Right lobe of liver (tissue), 6 donors: Measurements from ENCODE around the gene BCAR3. TPM values are rescaled to one million over a fixed set of nuclear protein-coding genes. Genes with fewer than 3 reads are reported as not detected.
A peak's percentile ranks its signal among the peaks of the same experiment; 100 is the strongest.

Experiments
- ATAC-seq, 4 donors: fragments of 200-7000 bp; cut with Tn5 transposase; one replicate each; pipeline ENCODE4 v1.9.1; 2020; ENCODE audit warnings: mild to moderate bottlenecking in 4 of 4, moderate library complexity in 4 of 4
- DNase-seq, 3 donors: peaks; one replicate each; pipeline ENCODE4 v3.0.0-alpha.2; 2020
- H3K27ac ChIP-seq, 3 donors: fragments of 200-600 bp; one replicate each; pipeline ENCODE4 v1.8.0; 2022
- H3K27me3 ChIP-seq, 2 donors: fragments of 200-600 bp; one replicate each; pipeline ENCODE4 v1.8.0; 2022
- H3K36me3 ChIP-seq, 4 donors: fragments of 200-600 bp; sonication (generic) in 1 of 4; one replicate each; pipeline versions ENCODE4 v1.5.1 to v1.8.0; 2017 to 2022; ENCODE audit warnings: control low read depth in 1 of 4
- H3K4me1 ChIP-seq, 4 donors: fragments of 200-600 bp; sonication (generic) in 1 of 4; one replicate each; pipeline versions ENCODE4 v1.5.1 to v1.8.0; 2017 to 2022; ENCODE audit warnings: control low read depth in 1 of 4
- H3K4me3 ChIP-seq, 3 donors: fragments of 200-600 bp; one replicate each; pipeline ENCODE4 v1.8.0; 2022
- H3K9me3 ChIP-seq, 4 donors: fragments of 200-600 bp; sonication (generic) in 1 of 4; one replicate each; pipeline versions ENCODE4 v1.5.1 to v1.8.0; 2017 to 2022; ENCODE audit warnings: control low read depth in 1 of 4
- CTCF ChIP-seq, 4 donors: fragments of 200-600 bp in 3 of 4; fragments of 450-650 bp in 1 of 4; IDR thresholded peaks; one replicate each; pipeline versions ENCODE4 v1.5.1 to v1.8.0; 2016 to 2022; ENCODE audit warnings: antibody characterized with exemption in 4 of 4, mild to moderate bottlenecking in 2 of 4
- POLR2A ChIP-seq: fragments of 450-650 bp; IDR thresholded peaks from one replicate; pipeline ENCODE4 v1.6.1; 2017; ENCODE audit warnings: antibody characterized with exemption, mild to moderate bottlenecking
- WGBS: methylation state at CpG from one replicate; pipeline ENCODE4 v1.1.6; 2018; ENCODE audit warnings: low coverage, low lambda C conversion rate; ENCODE audit not compliant: insufficient coverage; ENCODE audit errors: missing lambda C conversion rate; 5-methylcytosine and 5-hydroxymethylcytosine counted together
- intact Hi-C, 2 donors: fragments of 100-400 bp; cut with DNase I; formaldehyde crosslinking; loops; one replicate each; pipeline versions ENCODE4 v1.11.2 to v1.14.1; 2022
- total RNA-seq, 6 experiments: library from RNA; depleted of rRNA in 2 of 6; stranded (reverse); fragments of >200 nt in 2 of 6; fragmentation: NEBNext Ultra II Directional in 3 of 6; extraction: Animal tissue kit (Norgen Biotek cat#: 25700) in 3 of 6; gene quantifications; one replicate each; pipeline versions ENCODE4 v1.1.0 to v1.2.4, GENCODE V29; 2016 to 2023
- donor health status: DM: no; HTN: yes; CAD: no.
- donor health status: DM: no; HTN: no; CAD: no.
- donor health status: DM: no; HTN: no; CAD: no.
- donor health status: DM: no; HTN: yes; CAD: no.
- donor health status: DM: no; HTN: yes; CAD: no.

Gene BCAR3
- total RNA-seq, 6 experiments from 2014 or later, result 7.6 to 19.8 (median 12.9) TPM

GRCh38 chr1:93601686-93602085 lies 80.0 kb downstream of the BCAR3 start:
- Histone ChIP-seq H3K4me3 (no peak overlapping the region), H3K36me3 (peaks cover 0 to 13% (median 0%) of the 10 kb centered on the region in 4 donors), H3K9me3 (no peaks in the 10 kb centered on the region), H3K27me3 (no peaks in the 10 kb centered on the region), H3K27ac (no peak overlapping the region), H3K4me1 (no peaks in the 10 kb centered on the region)
- 86% methylated on average over 1 of the region's 1 CpG for WGBS
- intact Hi-C loops, result no loop called here
- no peak for DNase-seq
- no peak for ATAC-seq
- no peak for TF ChIP-seq POLR2A
- no peak for TF ChIP-seq CTCF (IDR thresholded peaks at IDR 0.05)

DNA sequence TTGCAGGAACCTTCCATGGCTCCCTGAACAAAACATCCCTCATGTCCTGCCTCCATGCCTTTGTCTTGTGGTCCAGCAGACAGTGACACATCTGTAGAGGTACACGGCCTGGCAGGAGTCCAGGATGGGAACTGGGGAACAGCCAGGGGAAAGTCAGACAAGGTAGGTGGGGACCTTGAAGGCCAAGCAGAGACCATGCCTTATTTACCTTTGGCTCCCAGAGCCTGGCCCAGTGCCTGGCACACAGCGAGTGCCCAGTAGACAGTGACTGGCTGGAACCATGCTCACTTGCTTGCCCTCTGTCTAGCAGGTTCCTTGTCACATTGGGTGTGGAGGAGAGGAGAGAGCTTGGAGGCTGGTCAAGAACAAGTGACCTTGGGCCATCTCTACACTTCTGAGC lies 81.0 kb downstream of the BCAR3 start:
- peak in 1 of 3 donors; percentile 60 for DNase-seq
- Histone ChIP-seq H3K4me3 (no peak overlapping the region), H3K4me1 (peaks cover 0 to 4% (median 0%) of the 10 kb centered on the region in 4 donors), H3K27ac (no peak overlapping the region), H3K27me3 (no peaks in the 10 kb centered on the region), H3K36me3 (peaks cover 0 to 14% (median 0%) of the 10 kb centered on the region in 4 donors), H3K9me3 (no peaks in the 10 kb centered on the region)
- ATAC-seq, result peak; percentile 37 to 67 (median 52)
- intact Hi-C loops, result no loop called here
- TF ChIP-seq POLR2A (no peak), CTCF (IDR thresholded peaks at IDR 0.05) (no peak)
- 29% methylated on average over 2 of the region's 2 CpGs for WGBS

- 76% methylated on average over 4 of the region's 6 CpGs for WGBS
- TF ChIP-seq POLR2A (no peak), CTCF (IDR thresholded peaks at IDR 0.05) (no peak)
- peak in 1 of 4 donors; percentile 14 for ATAC-seq
- peaks cover 0 to 14% (median 0%) of the 10 kb centered on the region in 4 donors for H3K36me3 ChIP-seq
- H3K27me3 ChIP-seq, result no peaks in the 10 kb centered on the region
- no peak for DNase-seq
- H3K9me3 ChIP-seq, result no peaks in the 10 kb centered on the region
- intact Hi-C loops, result no loop called here
- H3K27ac ChIP-seq, result no peak overlapping the region
- no peak overlapping the region for H3K4me3 ChIP-seq
- peaks cover 0 to 15% (median 0%) of the 10 kb centered on the region in 4 donors for H3K4me1 ChIP-seq
Measured at GRCh38 chr1:93599479-93599878, 82.2 kb downstream of the BCAR3 start.

GRCh38 chr1:93598861-93599439 lies 82.7 kb downstream of the BCAR3 start:
- Histone ChIP-seq H3K36me3 (peaks cover 0 to 14% (median 0%) of the 10 kb centered on the region in 4 donors), H3K4me1 (peaks cover 0 to 20% (median 2%) of the 10 kb centered on the region in 4 donors), H3K4me3 (no peak overlapping the region), H3K9me3 (no peaks in the 10 kb centered on the region), H3K27ac (no peak overlapping the region), H3K27me3 (no peaks in the 10 kb centered on the region)
- 67% methylated on average over 5 of the region's 7 CpGs for WGBS
- TF ChIP-seq CTCF (IDR thresholded peaks at IDR 0.05) (no peak), POLR2A (no peak)
- DNase-seq, result no peak
- intact Hi-C loops, result no loop called here
- ATAC-seq, result no peak
